GM21423 (cell line): Measurements from ENCODE around the gene SLC25A51.

ENCODE experiments used
- ATAC-seq: cut with Tn5 transposase; IDR thresholded peaks from one replicate; pipeline ENCODE4 v1.9.1; 2021; ENCODE audit warnings: mild to moderate bottlenecking, moderate library complexity; ENCODE audit not compliant: unreplicated experiment

SLC25A51 gene

DNA sequence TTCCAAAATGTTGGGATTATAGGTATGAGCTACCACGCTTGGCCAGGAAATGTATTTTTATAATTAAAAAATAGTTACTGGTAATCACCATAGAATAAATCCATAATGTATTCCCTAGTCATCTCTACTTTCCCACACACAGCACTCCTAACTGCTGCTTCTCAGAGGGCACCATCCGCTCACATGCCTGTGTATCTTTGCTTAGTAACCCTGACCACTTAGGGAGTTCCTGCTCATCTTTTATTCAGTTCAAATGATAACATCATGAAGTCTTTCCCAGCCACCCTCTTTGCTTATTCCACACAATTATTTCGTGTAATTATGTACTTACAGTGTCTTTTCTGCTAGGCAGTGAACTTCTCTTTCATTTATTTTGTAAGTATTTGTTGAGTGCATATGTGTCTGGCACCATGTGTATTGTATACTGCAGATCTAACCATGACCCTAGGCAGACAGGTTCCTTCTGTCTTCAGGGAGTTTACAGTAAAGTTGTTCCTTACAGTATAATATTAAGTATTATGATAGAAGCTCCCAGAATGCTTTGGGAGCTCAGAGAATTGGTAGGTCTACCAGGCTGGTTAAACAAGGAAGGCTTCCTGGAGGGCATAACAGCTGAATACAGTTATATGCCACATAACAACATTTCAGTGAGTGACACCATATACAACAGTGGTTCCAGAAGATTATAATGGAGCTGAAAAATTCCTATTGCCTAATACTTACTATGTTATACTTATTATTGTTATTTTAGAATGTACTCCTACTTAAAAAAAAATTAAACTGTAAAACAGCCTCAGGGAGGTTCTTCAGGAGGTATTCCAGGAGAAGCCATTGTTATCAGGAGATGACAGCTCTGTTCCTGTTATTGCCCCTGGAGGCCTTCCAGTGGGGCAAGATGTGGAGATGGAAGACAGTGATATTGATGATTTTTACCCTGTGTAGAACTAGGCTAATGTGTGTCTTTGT, 64.1 kb downstream of the SLC25A51 start:
- ATAC-seq = no peak
